ENCODE results near the gene SLC25A42. TPM values are rescaled to one million over a fixed set of nuclear protein-coding genes. Genes with fewer than 3 reads are reported as not detected.
A peak's percentile ranks its signal among the peaks of the same experiment; 100 is the strongest.

Gene SLC25A42
- total and polyA plus RNA-seq, 2 of the 13 experiments (the other 11 are each of a cell fraction or from before 2014, with no cell fraction given), result 12.8 to 18.3 TPM

DNA sequence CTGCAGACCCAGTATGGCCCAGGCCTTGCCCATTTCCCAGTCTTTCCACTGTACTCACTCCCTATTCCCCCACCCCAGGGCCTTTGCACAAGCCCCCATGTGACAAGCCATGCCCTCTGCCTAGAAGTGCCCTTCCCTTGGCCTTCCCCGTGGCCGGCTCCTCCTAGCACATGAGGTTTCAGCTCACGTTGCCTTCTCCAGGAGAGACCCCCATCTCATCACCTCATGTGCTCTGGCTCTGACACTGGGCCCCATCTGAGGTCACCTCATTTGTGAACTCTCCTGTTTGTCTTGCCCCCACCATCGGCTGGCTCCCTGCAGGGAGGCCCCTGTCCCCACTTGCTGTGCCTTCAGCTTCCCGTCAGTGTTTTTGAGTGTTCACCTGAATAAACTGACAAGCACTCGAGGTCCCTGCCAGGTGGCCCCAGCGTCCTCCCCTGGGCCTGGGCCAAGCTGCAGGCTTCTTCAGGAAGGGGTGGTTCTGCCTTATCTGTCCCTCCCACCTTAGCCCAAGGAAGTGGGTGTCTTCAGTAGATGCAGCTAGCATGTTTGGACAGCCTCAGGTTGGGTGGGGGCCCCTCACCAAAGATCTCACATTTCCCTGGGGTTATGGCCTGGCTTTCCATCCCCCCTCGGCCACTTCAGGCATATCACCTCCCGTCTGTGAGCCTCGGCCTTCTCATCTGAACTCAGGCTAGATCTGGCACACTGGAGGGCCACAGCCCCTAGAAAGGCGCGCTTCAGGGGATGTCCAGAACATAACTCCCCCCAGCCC, 3.8 kb upstream of the SLC25A42 start:
- TF ChIP-seq ZNF660 (CRISPR knock-in tag; IDR thresholded peaks at IDR 0.05; ENCODE audit: borderline replicate concordance, low read depth), result no peak
- TF ChIP-seq ZNF781 (CRISPR knock-in tag; IDR thresholded peaks at IDR 0.05; ENCODE audit: borderline replicate concordance, not compliant biosample characterization), result no peak
- no peak for TF ChIP-seq RBAK (CRISPR knock-in tag; IDR thresholded peaks at IDR 0.05)
- no peak for TF ChIP-seq IRF1 (CRISPR knock-in tag; IDR thresholded peaks at IDR 0.05; ENCODE audit: low read depth)
- TF ChIP-seq, protein P1, sequence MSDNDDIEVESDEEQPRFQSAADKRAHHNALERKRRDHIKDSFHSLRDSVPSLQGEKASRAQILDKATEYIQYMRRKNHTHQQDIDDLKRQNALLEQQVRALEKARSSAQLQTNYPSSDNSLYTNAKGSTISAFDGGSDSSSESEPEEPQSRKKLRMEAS (IDR thresholded peaks at IDR 0.05), result 0 out of 2 replicates have a peak, but pooled peaks have one; percentile 21
- 0 out of 2 replicates have a peak, but pooled peaks have one; percentile 27 for TF ChIP-seq RXRA (CRISPR knock-in tag; IDR thresholded peaks at IDR 0.05)
- TF ChIP-seq, protein P2, sequence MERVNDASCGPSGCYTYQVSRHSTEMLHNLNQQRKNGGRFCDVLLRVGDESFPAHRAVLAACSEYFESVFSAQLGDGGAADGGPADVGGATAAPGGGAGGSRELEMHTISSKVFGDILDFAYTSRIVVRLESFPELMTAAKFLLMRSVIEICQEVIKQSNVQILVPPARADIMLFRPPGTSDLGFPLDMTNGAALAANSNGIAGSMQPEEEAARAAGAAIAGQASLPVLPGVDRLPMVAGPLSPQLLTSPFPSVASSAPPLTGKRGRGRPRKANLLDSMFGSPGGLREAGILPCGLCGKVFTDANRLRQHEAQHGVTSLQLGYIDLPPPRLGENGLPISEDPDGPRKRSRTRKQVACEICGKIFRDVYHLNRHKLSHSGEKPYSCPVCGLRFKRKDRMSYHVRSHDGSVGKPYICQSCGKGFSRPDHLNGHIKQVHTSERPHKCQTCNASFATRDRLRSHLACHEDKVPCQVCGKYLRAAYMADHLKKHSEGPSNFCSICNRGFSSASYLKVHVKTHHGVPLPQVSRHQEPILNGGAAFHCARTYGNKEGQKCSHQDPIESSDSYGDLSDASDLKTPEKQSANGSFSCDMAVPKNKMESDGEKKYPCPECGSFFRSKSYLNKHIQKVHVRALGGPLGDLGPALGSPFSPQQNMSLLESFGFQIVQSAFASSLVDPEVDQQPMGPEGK (CRISPR knock-in tag; IDR thresholded peaks at IDR 0.05), result 0 out of 2 replicates have a peak, but pooled peaks have one; percentile 27
- in situ Hi-C loops (cut with HindIII; ENCODE audit: extremely low pct_ligation_motif_present, low pct_unique_long_range_greater_than_20kb) (loop anchor here (5.0 kb wide), 1 partner anchor 52 kb away; no protein-coding TSS in a partner anchor), intact Hi-C loops (cut with micrococcal nuclease; ENCODE audit: unreplicated experiment) (loop anchor here (5.0 kb wide), 1 partner anchor 57 kb away; no protein-coding TSS in a partner anchor)
- ChIA-PET CTCF (ENCODE audit: low intra/inter-chr PET ratio, low total read pairs) (no interaction called here), POLR2A (interaction anchor here (1.0 to 6.5 kb wide), 2 partner anchors 9 to 39 kb away, joined by 3 to 43 read pairs; no protein-coding TSS in a partner anchor)
- no peaks in the 10 kb centered on the region for H3K27me3 ChIP-seq (ENCODE audit: control insufficient read depth in 1 of 2, insufficient read depth in 2 of 2, low read length in 2 of 2)
- no peak overlapping the region for H3K4me3 ChIP-seq (replicated peaks in 1 of 3; ENCODE audit: insufficient read depth in 1 of 3, low read depth in 2 of 3, low read length in 3 of 3)
- H3K9me3 ChIP-seq (ENCODE audit: low read length), result no peaks in the 10 kb centered on the region
- no TSS peak for BruUV-seq (replicated peaks)
- no peaks in the 10 kb centered on the region for H4K20me1 ChIP-seq (ENCODE audit: insufficient read depth, low read length)
- peaks cover 57% of the 10 kb centered on the region for H3K4me1 ChIP-seq (ENCODE audit: insufficient read depth, low read length)
- ATAC-seq, result no peak
- DNase-seq (ENCODE audit: low spot score), result no peak
- H3K36me3 ChIP-seq (replicated peaks in 1 of 2; ENCODE audit: control insufficient read depth in 1 of 2, insufficient read depth in 2 of 2, low read length in 2 of 2), result peaks cover 12 to 30% of the 10 kb centered on the region in 2 experiments; a peak in 4 of 5 replicates
- H3K4me2 ChIP-seq (ENCODE audit: low read depth, low read length), result no peak overlapping the region
- H3K27ac ChIP-seq (ENCODE audit: extremely low read length, insufficient read depth, low read length), result no peak overlapping the region
- H3K79me2 ChIP-seq (ENCODE audit: insufficient read depth, low read length), result no peaks in the 10 kb centered on the region
- WGBS (ENCODE audit: low lambda C conversion rate), result 77% methylated on average over 12 of the region's 12 CpGs
- FAIRE-seq, result no peak
- H3K9ac ChIP-seq (ENCODE audit: insufficient read depth, low read depth, low read length), result peak overlapping the region; percentile 37; the same call in 1 of the 2 replicates
- H2AFZ ChIP-seq (ENCODE audit: low read length), result no peak overlapping the region

Data from HepG2 (cell line).